GM12892 (cell line): Measurements from ENCODE around the gene E2F1.

Experiments
- POLR2A ChIP-seq: IDR thresholded peaks from 2 replicates; pipeline ENCODE4 v1.6.1; 2011; ENCODE audit warnings: low read depth, low read length, control low read depth
- POLR2AphosphoS5 ChIP-seq: IDR thresholded peaks from 2 replicates; pipeline ENCODE4 v1.6.1; 2011; ENCODE audit warnings: low read depth, low read length, control low read depth

DNA sequence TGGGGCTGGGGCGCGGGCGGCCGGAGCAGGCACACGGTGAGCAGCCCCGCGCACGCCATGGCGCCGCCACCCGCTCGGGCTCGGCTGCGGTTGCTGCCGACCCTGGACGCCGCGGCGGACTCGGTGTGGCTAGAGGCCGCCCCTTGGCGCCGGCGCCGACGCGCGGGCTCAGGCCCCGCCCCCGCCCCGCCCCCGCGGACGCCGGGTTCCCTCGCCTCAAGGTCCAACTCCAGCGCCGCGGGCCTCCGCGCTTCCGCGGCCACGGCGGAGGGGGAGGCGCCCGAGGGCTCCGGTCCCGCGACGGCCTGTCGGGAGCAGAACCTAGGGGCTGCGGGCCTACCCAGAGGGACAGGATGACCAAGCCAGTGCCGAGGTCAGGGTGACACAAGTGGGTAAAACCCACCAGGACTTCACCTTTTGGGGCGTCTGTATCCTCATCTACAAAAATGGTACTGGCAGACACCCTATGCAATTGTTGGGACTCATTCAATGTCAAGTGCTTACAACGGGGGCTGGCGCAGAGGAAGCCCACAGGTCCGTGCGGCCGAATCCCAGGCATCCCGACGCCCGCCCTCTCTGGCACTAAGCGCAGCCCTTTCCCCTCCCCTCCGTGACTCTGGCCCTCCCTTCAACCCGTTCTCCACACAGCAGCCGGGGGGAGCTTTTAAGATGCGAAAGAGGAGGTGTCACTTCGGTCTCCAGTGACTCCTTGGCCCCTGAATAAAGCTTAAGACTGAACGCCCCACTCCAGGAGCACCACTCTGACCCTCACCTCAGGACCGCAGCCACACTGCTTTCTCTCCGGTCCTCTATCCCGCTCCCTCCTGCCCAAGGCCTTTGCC, 11.7 kb downstream of the E2F1 start, which contains the start of gene NECAB3:
- TF ChIP-seq POLR2A: peak; percentile 8; the same call in 1 of the 2 replicates
- TF ChIP-seq POLR2AphosphoS5: peak; percentile 27; the same call in 1 of the 2 replicates
